Loucy (cell line): ENCODE measurements around the gene MBD4.

ENCODE experiments used
- H2AFZ ChIP-seq: fragments of 200-600 bp; sonication (generic); 2 replicates; pipeline ENCODE4 v1.6.0; 2016; ENCODE audit warnings: antibody characterized with exemption, mild to moderate bottlenecking, low read length, moderate library complexity
- H3F3A ChIP-seq: fragments of 200-600 bp; 2 replicates; pipeline ENCODE4 v1.6.0; 2016; ENCODE audit warnings: antibody characterized with exemption, low read depth, mild to moderate bottlenecking
- H3K27me3 ChIP-seq: fragments of 200-600 bp; sonication (generic); 2 replicates; pipeline ENCODE4 v1.6.1; 2014; ENCODE audit warnings: low read length, mild to moderate bottlenecking; ENCODE audit not compliant: insufficient read depth, poor library complexity, severe bottlenecking
- H3K36me3 ChIP-seq: fragments of 200-600 bp; sonication (generic); 2 replicates; pipeline ENCODE4 v1.6.1; 2016; ENCODE audit warnings: low read length; ENCODE audit not compliant: insufficient read depth
- H3K4me1 ChIP-seq: fragments of 200-600 bp; sonication (generic); 2 replicates; pipeline ENCODE4 v1.5.1; 2014; ENCODE audit warnings: low read length, mild to moderate bottlenecking; ENCODE audit not compliant: insufficient read depth, poor library complexity, severe bottlenecking
- H3K4me2 ChIP-seq: fragments of 200-600 bp; sonication (generic); 2 replicates; pipeline ENCODE4 v1.6.0; 2014; ENCODE audit warnings: antibody characterized with exemption, low read length, low read depth, mild to moderate bottlenecking; ENCODE audit not compliant: poor library complexity, severe bottlenecking
- H3K4me3 ChIP-seq: fragments of 200-600 bp; sonication (generic); 2 replicates; pipeline ENCODE4 v1.5.1; 2014; ENCODE audit warnings: low read length, mild to moderate bottlenecking, mixed read lengths; ENCODE audit not compliant: poor library complexity, severe bottlenecking
- H3K79me2 ChIP-seq: fragments of 200-600 bp; sonication (generic); 2 replicates; pipeline ENCODE4 v1.6.1; 2014; ENCODE audit warnings: low read length; ENCODE audit not compliant: insufficient read depth
- H3K9ac ChIP-seq: fragments of 200-600 bp; sonication (generic); 2 replicates; pipeline ENCODE4 v1.6.0; 2014; ENCODE audit warnings: mild to moderate bottlenecking, low read depth, low read length, moderate library complexity; ENCODE audit not compliant: poor library complexity, severe bottlenecking
- H3K9me2 ChIP-seq: fragments of 200-600 bp; sonication (generic); replicated peaks from 2 replicates; pipeline ENCODE4 v1.6.1; 2016; ENCODE audit warnings: low read depth, low read length, mixed read lengths
- H3K9me3 ChIP-seq: fragments of 200-600 bp; sonication (generic); 2 replicates; pipeline ENCODE4 v1.6.1; 2014; ENCODE audit warnings: mild to moderate bottlenecking, antibody characterized with exemption, low read length, low read depth; ENCODE audit not compliant: insufficient read depth
- H4K20me1 ChIP-seq: fragments of 200-600 bp; sonication (generic); 2 replicates; pipeline ENCODE4 v1.6.0; 2014; ENCODE audit warnings: antibody characterized with exemption, low read length, mild to moderate bottlenecking; ENCODE audit not compliant: insufficient read depth, poor library complexity, severe bottlenecking
- CTCF ChIP-seq: fragments of 200-600 bp; sonication (generic); conservative IDR thresholded peaks from 2 replicates; pipeline ENCODE4 v1.5.1; 2014; ENCODE audit warnings: mild to moderate bottlenecking, antibody characterized with exemption, low read length
- EZH2phosphoT487 ChIP-seq: fragments of 200-600 bp; IDR thresholded peaks from 2 replicates; pipeline ENCODE4 v1.6.1; 2018; ENCODE audit warnings: antibody characterized with exemption, mild to moderate bottlenecking, moderate library complexity, borderline replicate concordance

The MBD4 gene

DNA sequence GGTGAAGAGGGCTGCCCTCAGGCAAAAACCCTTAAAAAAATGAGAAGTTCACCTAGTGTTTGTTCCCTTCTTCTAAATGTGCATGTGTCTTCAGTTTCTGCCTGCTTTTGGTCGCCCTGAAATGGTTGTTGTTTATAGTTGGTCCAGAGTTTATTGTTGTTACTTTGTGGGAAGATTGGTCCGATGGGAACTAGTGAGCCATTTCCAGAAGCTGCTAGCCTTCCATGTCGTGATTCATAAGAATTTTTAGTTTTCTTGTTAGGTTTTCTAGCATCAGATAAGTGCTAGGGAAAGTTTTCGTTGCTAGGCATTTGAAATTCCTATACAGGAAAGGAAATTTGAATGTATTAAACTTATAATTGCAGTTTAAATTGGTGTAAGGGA lies 34.0 kb upstream of the MBD4 start:
- Histone ChIP-seq H3F3A (no peaks in the 10 kb centered on the region), H3K27me3 (no peaks in the 10 kb centered on the region), H3K36me3 (peaks cover 17% of the 10 kb centered on the region; the same call in 1 of the 2 replicates), H4K20me1 (no peaks in the 10 kb centered on the region), H3K9me2 (no peaks in the 10 kb centered on the region), H2AFZ (no peak overlapping the region), H3K4me1 (peaks cover 17% of the 10 kb centered on the region), H3K9ac (no peak overlapping the region), H3K9me3 (no peaks in the 10 kb centered on the region), H3K4me3 (no peak overlapping the region), H3K4me2 (no peak overlapping the region), H3K79me2 (no peaks in the 10 kb centered on the region)
- TF ChIP-seq EZH2phosphoT487 (no peak), CTCF (no peak)

DNA sequence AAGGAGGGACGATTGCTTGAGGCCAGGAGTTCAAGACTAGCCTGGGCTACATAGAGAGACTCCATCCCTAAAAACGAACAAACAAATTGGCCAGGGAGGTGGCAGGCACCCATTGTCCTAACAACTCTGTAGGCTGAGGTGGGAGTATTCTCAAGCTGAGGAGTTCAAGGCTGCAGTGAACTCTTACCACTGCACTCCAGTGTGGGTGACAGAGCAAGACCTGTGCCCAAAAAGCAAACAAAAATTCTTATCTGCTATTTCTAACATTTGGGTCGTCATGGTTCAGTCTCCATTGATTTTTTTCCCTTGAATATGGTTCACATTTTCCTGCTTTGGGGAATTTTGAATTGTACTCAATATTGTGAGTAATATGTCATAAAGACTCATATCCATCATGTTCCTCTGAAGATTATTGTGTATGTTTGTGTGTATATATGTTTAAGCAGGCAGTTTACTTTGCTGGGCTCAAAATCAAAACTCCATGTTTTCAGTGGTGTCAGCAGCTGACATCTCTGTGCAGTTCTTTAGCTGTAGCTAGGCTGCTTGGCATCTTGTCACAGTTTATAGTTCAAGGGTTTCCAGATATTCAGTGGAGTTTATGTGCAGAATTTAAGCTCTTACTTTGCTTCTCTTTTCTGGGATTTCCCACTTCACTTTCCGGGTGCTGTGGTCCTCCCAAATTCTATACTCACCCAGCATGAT lies 33.5 kb upstream of the MBD4 start:
- no peak overlapping the region for H2AFZ ChIP-seq
- no peaks in the 10 kb centered on the region for H3K79me2 ChIP-seq
- peaks cover 19% of the 10 kb centered on the region for H3K4me1 ChIP-seq
- TF ChIP-seq EZH2phosphoT487 (no peak), CTCF (no peak)
- no peaks in the 10 kb centered on the region for H3K9me2 ChIP-seq
- H3K9me3 ChIP-seq: no peaks in the 10 kb centered on the region
- H3K36me3 ChIP-seq: peaks cover 16% of the 10 kb centered on the region; the same call in 1 of the 2 replicates
- no peaks in the 10 kb centered on the region for H3F3A ChIP-seq
- H3K4me3 ChIP-seq: no peak overlapping the region
- no peaks in the 10 kb centered on the region for H4K20me1 ChIP-seq
- H3K9ac ChIP-seq: no peak overlapping the region
- H3K4me2 ChIP-seq: no peak overlapping the region
- no peaks in the 10 kb centered on the region for H3K27me3 ChIP-seq

DNA sequence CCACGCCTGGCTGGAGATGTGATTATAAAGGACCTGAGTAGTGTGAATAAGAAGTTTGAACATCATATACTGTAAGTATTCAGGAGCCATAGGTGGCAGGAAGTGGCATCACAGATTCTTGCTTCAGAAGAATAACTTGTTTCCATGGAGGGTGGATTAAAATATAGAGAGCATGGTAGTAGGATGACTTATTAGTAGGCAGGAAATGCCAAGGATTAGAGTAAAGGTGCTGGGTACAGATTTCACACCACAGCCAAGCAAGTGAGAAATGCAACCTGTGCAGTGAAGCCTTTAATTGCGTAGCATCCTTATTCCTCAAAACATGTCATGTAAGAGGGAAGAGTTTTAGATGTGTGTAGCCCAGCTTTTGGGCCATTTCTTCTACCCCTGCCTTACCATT lies 31.1 kb upstream of the MBD4 start:
- no peaks in the 10 kb centered on the region for H3K9me2 ChIP-seq
- no peaks in the 10 kb centered on the region for H3K9me3 ChIP-seq
- H2AFZ ChIP-seq: no peak overlapping the region
- H3K9ac ChIP-seq: no peak overlapping the region
- H3K27me3 ChIP-seq: no peaks in the 10 kb centered on the region
- peaks cover 19% of the 10 kb centered on the region for H3K4me1 ChIP-seq
- H3F3A ChIP-seq: no peaks in the 10 kb centered on the region
- H4K20me1 ChIP-seq: no peaks in the 10 kb centered on the region
- H3K4me2 ChIP-seq: no peak overlapping the region
- no peak overlapping the region for H3K4me3 ChIP-seq
- TF ChIP-seq CTCF: no peak
- TF ChIP-seq EZH2phosphoT487: no peak
- H3K36me3 ChIP-seq: no peaks in the 10 kb centered on the region
- no peaks in the 10 kb centered on the region for H3K79me2 ChIP-seq
